ENCODE measurements around the gene FHAD1. TPM values are rescaled to one million over a fixed set of nuclear protein-coding genes. Genes with fewer than 3 reads are reported as not detected.

The FHAD1 gene
- total RNA-seq, 1 donor from 2014 or later, result 2.1 TPM

- H3K9me3 ChIP-seq (ENCODE audit: control insufficient read depth in 3 of 3, low read length in 3 of 3), result no peaks in the 10 kb centered on the region
- H3K4me1 ChIP-seq (ENCODE audit: control insufficient read depth in 3 of 3, insufficient read depth in 3 of 3, low read length in 3 of 3), result peaks cover 3 to 6% (median 4%) of the 10 kb centered on the region in 3 donors
- H3K27ac ChIP-seq (ENCODE audit: low read depth, low read length), result no peak overlapping the region
- H3K36me3 ChIP-seq (ENCODE audit: control insufficient read depth in 3 of 3, insufficient read depth in 3 of 3, low read length in 3 of 3), result no peaks in the 10 kb centered on the region
- no peak overlapping the region for H3K4me3 ChIP-seq (ENCODE audit: low read length in 3 of 3)
- H3K9ac ChIP-seq (ENCODE audit: low read depth in 1 of 3, low read length in 3 of 3), result no peak overlapping the region
- H3K27me3 ChIP-seq (ENCODE audit: control insufficient read depth in 3 of 3, insufficient read depth in 3 of 3, low read length in 3 of 3), result peaks cover 12 to 24% (median 13%) of the 10 kb centered on the region in 3 donors
Measured at GRCh38 chr1:15272782-15273127, 25.7 kb downstream of the FHAD1 start.

GRCh38 chr1:15273274-15273673 is 26.3 kb downstream of the FHAD1 start:
- Histone ChIP-seq H3K4me3 (ENCODE audit: low read length in 3 of 3) (no peak overlapping the region), H3K27ac (ENCODE audit: low read depth, low read length) (no peak overlapping the region), H3K9ac (ENCODE audit: low read depth in 1 of 3, low read length in 3 of 3) (no peak overlapping the region), H3K9me3 (ENCODE audit: control insufficient read depth in 3 of 3, low read length in 3 of 3) (no peaks in the 10 kb centered on the region), H3K4me1 (ENCODE audit: control insufficient read depth in 3 of 3, insufficient read depth in 3 of 3, low read length in 3 of 3) (peaks cover 3 to 6% (median 4%) of the 10 kb centered on the region in 3 donors), H3K36me3 (ENCODE audit: control insufficient read depth in 3 of 3, insufficient read depth in 3 of 3, low read length in 3 of 3) (no peaks in the 10 kb centered on the region), H3K27me3 (ENCODE audit: control insufficient read depth in 3 of 3, insufficient read depth in 3 of 3, low read length in 3 of 3) (peaks cover 12 to 24% (median 13%) of the 10 kb centered on the region in 3 donors)

- Histone ChIP-seq H3K9me3 (ENCODE audit: control insufficient read depth in 3 of 3, low read length in 3 of 3) (no peaks in the 10 kb centered on the region), H3K36me3 (ENCODE audit: control insufficient read depth in 3 of 3, insufficient read depth in 3 of 3, low read length in 3 of 3) (no peaks in the 10 kb centered on the region), H3K4me3 (ENCODE audit: low read length in 3 of 3) (no peak overlapping the region), H3K4me1 (ENCODE audit: control insufficient read depth in 3 of 3, insufficient read depth in 3 of 3, low read length in 3 of 3) (peaks cover 3 to 6% (median 4%) of the 10 kb centered on the region in 3 donors), H3K9ac (ENCODE audit: low read depth in 1 of 3, low read length in 3 of 3) (no peak overlapping the region), H3K27ac (ENCODE audit: low read depth, low read length) (no peak overlapping the region), H3K27me3 (ENCODE audit: control insufficient read depth in 3 of 3, insufficient read depth in 3 of 3, low read length in 3 of 3) (peaks cover 12 to 30% (median 13%) of the 10 kb centered on the region in 3 donors)
Measured at GRCh38 chr1:15275921-15276683, 29.1 kb downstream of the FHAD1 start.

GRCh38 chr1:15276691-15277446 is 29.8 kb downstream of the FHAD1 start:
- Histone ChIP-seq H3K36me3 (ENCODE audit: control insufficient read depth in 3 of 3, insufficient read depth in 3 of 3, low read length in 3 of 3) (no peaks in the 10 kb centered on the region), H3K4me3 (ENCODE audit: low read length in 3 of 3) (no peak overlapping the region), H3K27me3 (ENCODE audit: control insufficient read depth in 3 of 3, insufficient read depth in 3 of 3, low read length in 3 of 3) (peaks cover 11 to 30% (median 12%) of the 10 kb centered on the region in 3 donors), H3K9ac (ENCODE audit: low read depth in 1 of 3, low read length in 3 of 3) (no peak overlapping the region), H3K4me1 (ENCODE audit: control insufficient read depth in 3 of 3, insufficient read depth in 3 of 3, low read length in 3 of 3) (peaks cover 3 to 6% (median 4%) of the 10 kb centered on the region in 3 donors), H3K27ac (ENCODE audit: low read depth, low read length) (no peak overlapping the region), H3K9me3 (ENCODE audit: control insufficient read depth in 3 of 3, low read length in 3 of 3) (no peaks in the 10 kb centered on the region)

- peaks cover under 1 to 3% (median under 1%) of the 10 kb centered on the region in 3 donors for H3K4me1 ChIP-seq (ENCODE audit: control insufficient read depth in 3 of 3, insufficient read depth in 3 of 3, low read length in 3 of 3)
Measured at GRCh38 chr1:15277447-15277838, 30.4 kb downstream of the FHAD1 start.

GRCh38 chr1:15277933-15278332 is 30.9 kb downstream of the FHAD1 start:
- Histone ChIP-seq H3K9me3 (ENCODE audit: control insufficient read depth in 3 of 3, low read length in 3 of 3) (no peaks in the 10 kb centered on the region), H3K27ac (ENCODE audit: low read depth, low read length) (no peak overlapping the region), H3K9ac (ENCODE audit: low read depth in 1 of 3, low read length in 3 of 3) (no peak overlapping the region), H3K36me3 (ENCODE audit: control insufficient read depth in 3 of 3, insufficient read depth in 3 of 3, low read length in 3 of 3) (no peaks in the 10 kb centered on the region), H3K27me3 (ENCODE audit: control insufficient read depth in 3 of 3, insufficient read depth in 3 of 3, low read length in 3 of 3) (peaks cover 5 to 25% (median 9%) of the 10 kb centered on the region in 3 donors), H3K4me3 (ENCODE audit: low read length in 3 of 3) (no peak overlapping the region), H3K4me1 (ENCODE audit: control insufficient read depth in 3 of 3, insufficient read depth in 3 of 3, low read length in 3 of 3) (no peaks in the 10 kb centered on the region)

More at GRCh38 chr1:15277447-15277838, 30.4 kb downstream of the FHAD1 start:
- H3K4me3 ChIP-seq (ENCODE audit: low read length in 3 of 3), result no peak overlapping the region
- peaks cover 6 to 25% (median 9%) of the 10 kb centered on the region in 3 donors for H3K27me3 ChIP-seq (ENCODE audit: control insufficient read depth in 3 of 3, insufficient read depth in 3 of 3, low read length in 3 of 3)
- H3K9me3 ChIP-seq (ENCODE audit: control insufficient read depth in 3 of 3, low read length in 3 of 3), result no peaks in the 10 kb centered on the region
- no peak overlapping the region for H3K27ac ChIP-seq (ENCODE audit: low read depth, low read length)
- H3K36me3 ChIP-seq (ENCODE audit: control insufficient read depth in 3 of 3, insufficient read depth in 3 of 3, low read length in 3 of 3), result no peaks in the 10 kb centered on the region
- H3K9ac ChIP-seq (ENCODE audit: low read depth in 1 of 3, low read length in 3 of 3), result no peak overlapping the region

- Histone ChIP-seq H3K27me3 (ENCODE audit: control insufficient read depth in 3 of 3, insufficient read depth in 3 of 3, low read length in 3 of 3) (peaks cover 0 to 16% (median 5%) of the 10 kb centered on the region in 3 donors), H3K9ac (ENCODE audit: low read depth in 1 of 3, low read length in 3 of 3) (no peak overlapping the region), H3K36me3 (ENCODE audit: control insufficient read depth in 3 of 3, insufficient read depth in 3 of 3, low read length in 3 of 3) (no peaks in the 10 kb centered on the region), H3K9me3 (ENCODE audit: control insufficient read depth in 3 of 3, low read length in 3 of 3) (no peaks in the 10 kb centered on the region), H3K27ac (ENCODE audit: low read depth, low read length) (no peak overlapping the region), H3K4me1 (ENCODE audit: control insufficient read depth in 3 of 3, insufficient read depth in 3 of 3, low read length in 3 of 3) (no peaks in the 10 kb centered on the region), H3K4me3 (ENCODE audit: low read length in 3 of 3) (no peak overlapping the region)
Measured at GRCh38 chr1:15279576-15280230, 32.7 kb downstream of the FHAD1 start.

- Histone ChIP-seq H3K4me3 (ENCODE audit: low read length in 3 of 3) (no peak overlapping the region), H3K9ac (ENCODE audit: low read depth in 1 of 3, low read length in 3 of 3) (no peak overlapping the region), H3K4me1 (ENCODE audit: control insufficient read depth in 3 of 3, insufficient read depth in 3 of 3, low read length in 3 of 3) (no peaks in the 10 kb centered on the region), H3K27ac (ENCODE audit: low read depth, low read length) (no peak overlapping the region), H3K27me3 (ENCODE audit: control insufficient read depth in 3 of 3, insufficient read depth in 3 of 3, low read length in 3 of 3) (peaks cover 0 to 12% (median 5%) of the 10 kb centered on the region in 3 donors), H3K36me3 (ENCODE audit: control insufficient read depth in 3 of 3, insufficient read depth in 3 of 3, low read length in 3 of 3) (no peaks in the 10 kb centered on the region), H3K9me3 (ENCODE audit: control insufficient read depth in 3 of 3, low read length in 3 of 3) (no peaks in the 10 kb centered on the region)
Measured at GRCh38 chr1:15280416-15280815, 33.4 kb downstream of the FHAD1 start.

GRCh38 chr1:15282038-15282437 is 35.0 kb downstream of the FHAD1 start:
- peaks cover 0 to 16% (median 11%) of the 10 kb centered on the region in 3 donors for H3K27me3 ChIP-seq (ENCODE audit: control insufficient read depth in 3 of 3, insufficient read depth in 3 of 3, low read length in 3 of 3)
- no peak overlapping the region for H3K4me3 ChIP-seq (ENCODE audit: low read length in 3 of 3)
- no peaks in the 10 kb centered on the region for H3K36me3 ChIP-seq (ENCODE audit: control insufficient read depth in 3 of 3, insufficient read depth in 3 of 3, low read length in 3 of 3)
- no peak overlapping the region for H3K27ac ChIP-seq (ENCODE audit: low read depth, low read length)
- no peaks in the 10 kb centered on the region for H3K4me1 ChIP-seq (ENCODE audit: control insufficient read depth in 3 of 3, insufficient read depth in 3 of 3, low read length in 3 of 3)
- no peak overlapping the region for H3K9ac ChIP-seq (ENCODE audit: low read depth in 1 of 3, low read length in 3 of 3)
- H3K9me3 ChIP-seq (ENCODE audit: control insufficient read depth in 3 of 3, low read length in 3 of 3), result no peaks in the 10 kb centered on the region
